Measurements from ENCODE around the gene PSPC1. TPM values are rescaled to one million over a fixed set of nuclear protein-coding genes. Genes with fewer than 3 reads are reported as not detected.
"Not testable (repeated sequence)": the region's sequence is repeated elsewhere in the genome, so short reads cannot be mapped to it uniquely, and the experiment has no call there.

The PSPC1 gene
- total RNA-seq, 1 donor from 2014 or later, result 116 TPM

DNA sequence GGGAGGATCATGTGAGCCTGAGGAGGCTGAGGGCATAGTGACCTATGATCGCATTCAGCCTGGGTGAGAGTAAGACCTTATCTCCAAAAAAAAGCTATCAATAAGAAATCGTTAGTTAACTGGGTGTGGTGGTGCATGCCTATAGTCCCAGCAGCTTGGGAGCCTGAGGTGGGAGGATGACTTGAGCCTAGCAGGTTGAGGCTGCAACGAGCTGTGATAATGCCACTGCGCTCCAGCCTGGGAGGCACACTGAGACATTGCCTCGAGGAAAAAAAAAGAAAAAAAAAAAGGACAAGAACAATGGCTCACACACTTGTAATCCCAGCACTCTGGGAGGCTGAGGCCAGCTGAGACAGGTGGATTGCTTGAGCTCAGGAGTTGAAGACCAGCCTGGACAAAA lies 16.2 kb downstream of the PSPC1 start:
- no peak for DNase-seq (ENCODE audit: low spot score in 2 of 2)
- no peak for FAIRE-seq

DNA sequence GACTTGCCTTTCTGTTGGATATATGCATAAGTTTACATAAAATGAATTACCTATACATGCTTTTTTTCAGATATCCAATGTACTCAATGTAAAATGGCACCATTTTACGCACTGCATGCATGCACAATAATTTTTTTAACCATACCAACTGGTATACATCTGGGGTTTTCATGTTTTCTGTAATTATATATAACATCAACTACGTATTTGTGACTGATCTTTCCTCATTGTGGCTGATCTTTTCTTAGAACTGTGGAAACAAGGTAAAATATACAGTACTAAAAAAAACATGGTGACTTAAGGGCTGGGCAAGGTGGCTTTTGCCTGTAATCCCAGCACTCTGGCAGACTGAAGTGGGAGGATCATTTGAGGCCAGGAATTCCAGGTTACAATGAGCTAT lies 18.5 kb downstream of the PSPC1 start:
- DNase-seq (ENCODE audit: low spot score in 2 of 2) (no peak), FAIRE-seq (no peak)

DNA sequence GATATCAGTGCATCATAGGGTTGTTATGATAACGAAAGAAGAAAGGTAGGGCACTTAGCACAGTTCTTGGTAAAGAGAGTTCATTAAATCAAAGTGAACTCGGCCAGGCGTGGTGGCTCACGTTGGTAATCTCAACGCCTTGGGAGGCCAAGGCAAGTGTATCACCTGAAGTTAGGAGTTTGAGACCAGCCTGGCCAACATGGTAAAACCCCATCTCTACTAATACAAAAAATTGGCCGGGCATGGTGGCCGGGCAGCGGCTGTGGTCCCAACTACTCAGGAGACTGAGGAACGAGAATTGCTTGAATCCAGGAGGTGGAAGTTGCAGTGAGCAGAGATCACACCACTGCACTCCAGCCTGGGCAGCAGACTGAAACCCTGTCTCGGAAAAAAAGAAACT lies 19.1 kb downstream of the PSPC1 start:
- DNase-seq (ENCODE audit: low spot score in 2 of 2), result no peak
- FAIRE-seq, result no peak

DNA sequence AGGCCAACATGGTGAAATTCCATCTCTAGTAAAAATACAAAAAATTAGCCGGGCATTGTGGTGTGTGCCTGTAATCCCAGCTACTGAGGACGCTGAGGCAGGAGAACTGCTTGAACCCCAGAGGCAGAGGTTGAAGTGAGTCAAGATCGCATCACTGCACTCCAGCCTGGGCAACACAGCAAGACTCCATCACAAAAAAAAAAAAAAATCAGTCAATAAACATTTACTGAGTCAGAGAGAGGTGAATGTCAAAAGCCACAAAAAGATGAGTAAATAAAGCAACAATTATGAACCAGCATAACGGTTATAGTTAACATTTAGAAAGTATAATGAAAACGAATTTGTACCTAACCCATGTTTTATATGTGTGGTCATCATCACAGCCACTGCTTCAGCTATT lies 23.1 kb downstream of the PSPC1 start:
- DNase-seq (ENCODE audit: low spot score in 2 of 2) (no peak), FAIRE-seq (no peak)

DNA sequence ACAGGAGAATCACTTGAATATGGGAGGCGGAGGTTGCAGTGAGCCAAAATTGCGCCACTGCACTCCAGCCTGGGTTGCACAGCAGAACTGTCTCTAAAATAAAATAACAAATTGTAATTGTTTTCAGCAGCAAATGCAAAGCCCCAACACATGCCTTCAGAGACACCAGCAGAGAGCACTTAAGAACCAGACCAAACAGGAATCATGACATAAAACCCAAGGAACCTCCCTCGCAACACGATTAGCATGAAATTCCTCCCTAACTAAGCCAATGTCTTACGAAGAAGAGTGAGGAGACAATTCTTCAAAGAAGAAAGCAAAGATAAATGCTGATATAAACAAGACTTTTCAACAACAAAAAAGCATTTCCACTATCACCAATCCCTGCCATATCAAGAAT lies 40.1 kb downstream of the PSPC1 start:
- FAIRE-seq (no peak), DNase-seq (ENCODE audit: low spot score in 2 of 2) (no peak)

DNA sequence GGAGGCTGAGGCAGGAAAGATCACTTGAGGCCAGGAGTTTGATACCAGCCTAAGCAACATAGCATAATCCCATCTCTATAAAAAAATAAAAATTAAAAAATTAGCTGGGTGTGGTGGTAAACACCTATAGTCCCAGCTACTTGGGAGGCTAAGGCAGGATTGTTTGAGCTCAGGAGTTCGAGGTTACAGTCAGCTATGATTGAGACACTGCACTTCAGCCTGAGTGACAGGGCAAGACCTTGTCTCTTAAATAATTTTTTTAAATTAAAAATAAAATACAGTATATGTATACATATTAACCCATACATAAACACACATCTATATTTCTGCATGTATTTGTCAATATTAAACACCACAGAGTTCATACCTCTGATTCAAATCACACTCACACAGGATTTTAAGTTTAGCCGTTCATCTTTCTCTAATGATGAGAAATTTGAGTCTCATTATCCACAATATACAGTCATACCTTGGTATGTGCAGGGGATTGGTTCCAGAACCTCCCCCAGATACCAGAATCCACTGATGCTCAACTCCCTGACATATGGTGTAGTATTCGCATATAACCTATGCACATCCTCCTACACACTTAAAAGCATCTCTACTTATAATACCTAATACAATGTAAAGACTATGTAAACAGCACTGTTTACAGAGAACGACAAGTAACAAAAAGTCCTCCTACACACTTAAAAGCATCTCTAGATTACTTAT lies 44.7 kb downstream of the PSPC1 start:
- FAIRE-seq (no peak), DNase-seq (ENCODE audit: low spot score in 2 of 2) (no peak)

DNA sequence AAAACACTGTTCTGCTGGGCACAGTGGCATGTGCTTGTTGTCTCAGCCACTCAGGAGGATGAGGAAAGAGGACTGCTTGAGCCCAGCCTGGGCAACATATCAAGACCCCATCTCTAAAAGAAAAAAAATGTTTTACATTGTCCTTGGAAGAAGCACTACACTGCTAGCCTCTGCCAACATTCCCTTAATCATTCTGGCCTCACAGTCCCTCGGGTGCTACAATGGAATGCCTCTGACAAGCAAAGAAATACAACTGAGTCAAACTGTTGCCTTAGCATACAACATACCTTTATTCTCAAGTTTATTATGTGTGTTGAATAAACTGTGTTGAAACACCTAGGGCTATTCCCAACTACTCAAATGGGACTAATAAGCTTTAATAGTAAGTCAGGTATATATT lies 56.1 kb downstream of the PSPC1 start:
- FAIRE-seq (no peak), DNase-seq (ENCODE audit: low spot score in 2 of 2) (no peak)

DNA sequence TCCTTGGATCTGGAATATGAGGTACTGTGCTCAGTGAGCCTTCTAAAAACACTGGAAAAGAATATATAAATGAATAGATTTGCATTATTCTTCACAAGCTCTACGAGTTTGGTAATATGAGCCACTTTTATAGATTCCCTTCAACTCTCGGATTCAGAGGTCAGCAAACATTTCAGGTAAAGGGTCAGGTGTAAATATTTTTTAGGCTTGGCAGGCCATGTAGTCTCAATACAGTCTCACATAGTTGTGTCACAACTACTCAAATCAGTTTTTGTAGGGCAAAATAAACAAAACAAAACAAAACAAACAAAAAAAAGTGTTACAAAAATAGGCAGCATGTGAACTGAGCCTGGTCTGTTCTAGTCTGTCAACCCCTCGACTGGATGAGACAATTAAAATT lies 57.4 kb downstream of the PSPC1 start:
- no peak for DNase-seq (ENCODE audit: low spot score in 2 of 2)
- no peak for FAIRE-seq

DNA sequence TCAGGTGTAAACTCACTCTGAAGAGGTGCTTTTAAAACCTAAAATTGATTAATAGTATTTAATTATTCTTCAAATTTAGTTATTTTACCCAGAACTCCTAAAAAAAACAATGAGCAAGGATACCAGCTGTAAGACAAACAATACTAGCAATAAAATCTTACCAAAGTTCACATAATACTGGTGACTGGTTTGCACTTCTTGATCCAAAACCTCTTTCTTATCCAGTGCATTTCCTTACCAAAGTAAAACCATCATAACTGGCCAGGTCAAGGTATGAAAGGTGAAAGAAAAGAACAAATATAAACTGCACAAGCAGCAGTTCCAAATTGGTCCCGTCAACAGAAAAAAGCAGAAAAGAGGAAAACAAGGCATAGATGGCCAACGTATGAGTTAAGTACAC lies 62.7 kb downstream of the PSPC1 start:
- DNase-seq (ENCODE audit: low spot score in 2 of 2) (no peak), FAIRE-seq (no peak)

DNA sequence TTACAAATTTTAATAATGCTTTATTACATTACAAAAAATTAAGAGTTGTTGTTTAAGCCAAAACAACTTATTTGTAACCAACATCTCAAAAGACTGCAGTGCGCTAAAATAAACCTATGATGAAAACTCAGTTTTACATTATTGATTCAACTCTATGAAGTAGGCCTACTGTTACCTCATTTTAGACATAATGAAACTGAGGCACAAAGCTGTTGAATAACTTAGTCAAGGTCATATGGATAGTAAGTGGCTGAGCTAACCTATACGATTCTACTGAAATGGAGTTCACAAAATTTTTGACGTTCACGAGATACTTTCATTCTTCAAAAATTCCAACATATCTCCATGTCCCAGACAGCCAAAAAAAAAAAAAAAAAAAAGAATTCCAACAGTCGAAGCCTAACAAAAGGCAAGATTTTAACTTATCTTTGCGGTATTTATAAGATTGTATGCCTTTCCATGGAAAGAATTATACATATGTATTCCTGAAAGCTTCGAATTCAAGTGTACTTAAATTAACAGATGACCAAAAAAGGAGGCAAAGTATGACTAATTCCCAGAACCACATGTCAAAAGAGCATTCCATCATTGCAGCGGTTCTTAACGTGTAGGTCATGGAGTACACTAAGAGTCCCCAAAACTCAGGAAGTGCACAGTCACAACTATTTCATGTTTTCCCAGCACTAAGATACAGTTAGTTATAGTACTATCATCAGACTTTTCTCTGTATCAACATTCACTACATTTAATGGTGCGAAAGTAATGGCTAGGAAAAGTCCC lies 69.4 kb downstream of the PSPC1 start:
- FAIRE-seq, result no peak
- DNase-seq (ENCODE audit: low spot score in 2 of 2), result no peak

DNA sequence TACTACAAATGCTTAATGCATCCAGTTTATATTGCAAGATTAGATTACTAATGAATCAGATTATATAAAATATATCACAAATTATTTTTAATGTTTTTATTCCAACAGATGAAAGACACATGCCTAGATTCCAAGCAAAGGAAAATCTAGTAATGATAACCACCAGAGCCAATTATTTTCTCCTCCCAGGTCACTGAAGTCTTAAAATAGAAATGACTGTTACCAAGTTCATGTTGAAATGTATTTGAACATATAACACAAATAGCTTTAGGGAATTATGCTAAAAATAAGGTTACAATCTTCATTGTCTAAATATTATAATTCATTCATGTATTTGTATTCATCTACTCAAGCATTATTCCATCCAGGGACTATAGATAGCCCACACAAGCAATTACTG lies 73.0 kb downstream of the PSPC1 start:
- not testable (repeated sequence) for DNase-seq (ENCODE audit: low spot score in 2 of 2); FAIRE-seq

DNA sequence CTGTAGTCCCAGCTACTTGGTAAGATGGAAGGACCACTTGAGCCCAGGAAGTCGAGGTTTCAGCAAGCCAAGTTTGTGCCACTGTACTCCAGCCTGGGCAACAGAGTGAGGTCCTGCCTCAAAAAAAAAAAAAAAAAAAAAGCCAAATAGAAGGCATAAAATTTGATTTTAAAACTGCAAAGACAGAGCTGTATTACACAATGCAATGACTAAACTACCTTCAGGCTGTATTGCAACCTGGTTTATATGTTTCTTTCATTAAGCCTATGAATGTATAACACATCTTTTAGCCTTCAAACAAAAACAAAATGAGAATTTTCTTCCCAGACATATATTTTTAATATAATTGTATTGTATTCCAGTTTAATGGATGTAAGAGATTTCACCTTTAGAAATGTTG lies 73.7 kb downstream of the PSPC1 start:
- DNase-seq (ENCODE audit: low spot score in 2 of 2); FAIRE-seq: not testable (repeated sequence)

DNA sequence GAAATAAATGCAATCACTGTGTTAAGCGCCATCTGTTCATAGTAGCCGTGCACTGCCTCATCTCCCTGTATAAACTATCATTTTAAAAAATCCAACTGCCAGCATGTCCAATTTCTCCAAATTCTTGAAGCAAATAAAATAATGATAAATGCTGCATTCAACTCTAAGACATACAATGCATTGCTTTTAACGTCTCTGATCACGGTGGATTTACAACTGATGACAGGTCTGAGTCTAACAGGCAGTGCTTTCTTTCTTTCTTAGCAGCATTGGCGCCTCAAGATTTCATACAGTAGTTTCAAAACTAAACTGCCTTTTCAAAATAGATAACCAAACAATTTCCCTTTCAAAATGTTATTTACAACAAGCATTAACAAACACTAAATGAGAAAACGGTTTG lies 78.5 kb downstream of the PSPC1 start:
- DNase-seq (ENCODE audit: low spot score in 2 of 2); FAIRE-seq: not testable (repeated sequence)

DNA sequence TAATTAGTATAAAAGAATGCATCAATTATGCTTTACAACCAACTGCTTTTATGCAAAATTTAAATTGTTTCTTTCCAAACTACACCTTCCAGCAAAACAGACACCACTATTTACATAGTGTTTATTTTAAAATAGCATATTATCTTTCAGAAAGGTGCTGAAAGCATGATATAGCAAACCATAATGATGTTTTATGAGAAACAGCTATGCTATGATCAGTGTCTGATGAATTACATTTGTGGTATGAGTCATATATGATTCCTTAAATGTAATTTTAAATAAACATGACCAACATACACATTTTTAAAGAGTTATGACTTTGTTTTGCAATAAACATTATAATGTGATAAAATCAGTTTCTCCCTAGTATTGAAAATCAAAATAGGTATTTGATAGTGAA lies 81.1 kb downstream of the PSPC1 start:
- DNase-seq (ENCODE audit: low spot score in 2 of 2), result not testable (repeated sequence)
- FAIRE-seq, result peak; percentile 62

DNA sequence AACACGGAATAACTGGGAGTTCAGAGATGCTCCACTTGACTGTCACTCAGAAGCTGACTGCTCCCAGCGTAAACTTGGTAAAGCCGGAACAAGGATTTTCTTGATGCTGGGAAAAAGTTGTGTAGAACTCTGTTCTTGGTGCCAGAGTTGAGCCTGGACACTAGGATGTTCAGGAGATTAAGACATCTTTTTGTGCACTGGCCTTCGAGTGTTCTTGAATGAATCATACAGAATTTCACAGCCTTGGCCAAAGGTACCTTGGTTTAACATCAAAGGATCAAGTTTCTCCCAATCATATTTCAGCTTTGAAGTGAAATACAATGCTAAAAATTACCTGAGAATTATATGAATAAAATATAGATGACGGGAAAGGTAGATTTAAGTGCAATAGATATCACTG lies 81.8 kb downstream of the PSPC1 start:
- FAIRE-seq; DNase-seq (ENCODE audit: low spot score in 2 of 2): not testable (repeated sequence)

DNA sequence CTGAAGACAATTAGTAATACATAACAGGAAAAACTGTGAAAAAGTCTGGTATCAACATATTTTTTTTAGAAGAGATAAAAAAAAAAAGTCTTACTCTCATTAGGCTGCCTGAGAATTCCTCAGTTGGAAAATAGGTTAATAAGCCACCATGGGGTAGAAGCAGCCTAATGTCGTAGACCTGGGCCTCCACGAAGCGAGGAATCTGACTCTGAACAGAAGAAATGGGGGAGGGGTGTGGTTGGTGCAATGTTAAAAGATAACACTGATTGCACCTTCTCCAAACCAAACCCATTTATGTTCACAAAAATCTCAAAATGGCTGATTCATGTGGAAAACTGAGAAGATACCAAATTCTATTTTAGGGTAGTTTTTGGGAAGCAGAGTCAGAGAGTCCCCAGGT lies 86.9 kb downstream of the PSPC1 start:
- DNase-seq (ENCODE audit: low spot score in 2 of 2), result no peak
- FAIRE-seq, result no peak

DNA sequence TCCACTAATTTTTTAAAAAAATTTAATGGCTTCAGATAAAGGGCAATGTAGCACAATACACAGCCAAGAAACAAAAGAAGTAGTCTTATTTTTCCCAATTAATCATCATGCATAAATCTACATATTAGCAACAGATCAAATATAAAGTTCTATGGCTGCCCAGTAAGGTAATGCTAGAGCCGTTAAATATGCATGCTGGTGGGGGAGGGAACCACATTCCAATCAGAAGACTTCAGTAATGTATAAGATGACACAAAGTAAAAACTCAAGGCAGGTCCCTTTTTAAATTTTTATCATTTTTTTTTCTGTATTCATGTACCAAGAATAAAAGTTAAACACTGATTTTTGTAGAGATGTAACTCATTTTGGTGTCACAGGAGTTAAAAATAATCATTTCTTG lies 87.3 kb downstream of the PSPC1 start:
- FAIRE-seq (no peak), DNase-seq (ENCODE audit: low spot score in 2 of 2) (no peak)

DNA sequence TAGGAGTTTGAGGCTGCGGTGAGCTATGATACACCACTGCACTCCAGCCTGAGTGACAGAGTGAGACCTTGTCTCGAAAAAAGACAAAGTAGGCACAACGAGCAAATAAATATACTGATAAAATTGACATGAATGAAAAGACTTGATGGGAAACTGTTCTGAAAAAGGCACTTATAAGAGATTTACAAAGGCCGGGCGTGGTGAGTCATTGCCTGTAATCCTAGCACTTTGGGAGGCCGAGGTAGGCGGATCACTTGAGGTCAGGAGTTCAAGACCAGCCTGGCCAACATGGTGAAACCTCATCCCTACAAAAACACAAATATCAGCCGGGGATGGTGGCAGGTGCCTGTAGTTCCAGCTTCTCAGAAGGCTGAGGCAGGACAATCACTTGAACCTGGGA lies 91.3 kb downstream of the PSPC1 start:
- FAIRE-seq; DNase-seq (ENCODE audit: low spot score in 2 of 2): not testable (repeated sequence)

DNA sequence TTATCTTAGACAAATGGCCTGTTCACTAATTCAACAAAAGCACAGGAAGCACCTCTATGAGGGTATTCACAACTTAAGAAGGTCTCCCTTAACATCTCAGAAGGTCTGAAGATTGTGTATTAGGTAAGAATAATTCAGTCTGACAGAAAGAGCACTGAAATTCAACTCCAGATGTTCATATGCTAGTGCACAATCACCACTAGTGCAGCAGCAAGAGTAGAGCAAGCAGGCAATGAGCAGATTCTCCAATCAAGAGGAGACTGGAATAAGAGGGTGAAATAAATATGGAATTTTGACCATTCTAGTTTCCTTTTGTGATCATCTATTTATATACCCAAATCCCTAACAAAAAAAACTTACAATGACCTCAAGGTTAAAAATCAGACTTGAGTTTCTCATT lies 97.3 kb downstream of the PSPC1 start:
- DNase-seq (ENCODE audit: low spot score in 2 of 2) (no peak), FAIRE-seq (no peak)

DNA sequence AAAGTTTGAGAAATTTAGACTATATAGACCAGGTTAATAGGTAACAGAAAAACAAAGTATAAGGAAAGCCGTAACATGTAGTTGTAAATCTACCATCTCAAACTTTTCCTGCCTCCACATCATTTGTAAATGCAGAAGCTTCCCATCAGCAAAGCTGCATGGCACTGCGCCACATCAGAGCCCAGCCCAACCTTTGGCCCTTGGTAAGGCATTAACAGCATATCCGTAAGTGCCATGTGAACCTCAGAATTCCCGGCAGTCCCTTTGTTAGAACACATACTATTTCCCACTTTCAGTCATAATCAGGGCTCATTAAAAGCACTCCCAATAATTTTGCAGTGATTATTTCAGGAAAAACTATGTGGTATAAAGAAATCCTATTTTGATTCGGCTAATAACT lies 97.7 kb downstream of the PSPC1 start:
- FAIRE-seq (no peak), DNase-seq (ENCODE audit: low spot score in 2 of 2) (no peak)

DNA sequence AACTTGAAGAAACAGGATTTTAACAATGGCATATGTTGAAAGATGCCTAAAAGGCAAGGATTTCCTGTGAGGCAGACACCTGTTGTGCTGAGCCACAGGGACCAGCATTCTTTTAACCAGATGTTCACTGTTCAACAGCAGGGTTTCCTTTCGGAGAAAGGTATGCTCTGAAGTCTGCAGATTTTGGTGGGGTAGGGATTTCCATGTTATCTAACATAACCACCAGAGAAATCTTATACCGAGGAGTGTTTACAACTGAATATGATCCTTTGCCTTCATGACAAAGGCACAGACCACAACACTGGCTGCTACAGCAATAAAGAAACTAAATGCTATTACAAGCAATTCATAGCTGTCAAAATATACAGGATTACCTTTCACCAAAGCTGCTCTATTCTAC lies 101.2 kb downstream of the PSPC1 start:
- DNase-seq (ENCODE audit: low spot score in 2 of 2), result no peak
- FAIRE-seq, result no peak

DNA sequence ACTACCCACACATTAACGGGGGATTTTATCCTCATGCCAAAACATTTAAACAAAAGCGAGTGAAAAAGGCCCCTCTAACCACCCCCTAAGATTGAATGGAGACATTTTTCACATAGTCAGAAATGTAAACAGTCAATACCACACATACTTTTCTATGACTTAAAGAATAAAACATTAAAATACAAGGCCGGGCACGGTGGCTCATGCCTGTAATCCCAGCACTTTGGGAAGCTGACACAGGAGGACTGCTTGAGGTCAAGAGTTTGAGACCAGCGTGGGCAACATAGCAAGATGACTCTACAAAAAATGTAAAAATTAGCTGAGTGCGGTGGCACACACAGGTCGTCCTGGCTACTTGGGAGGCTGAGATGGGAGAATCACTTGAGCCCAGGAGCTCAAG lies 102.0 kb downstream of the PSPC1 start:
- DNase-seq (ENCODE audit: low spot score in 2 of 2) (no peak), FAIRE-seq (no peak)

All from frontal cortex (tissue), 4 donors.